ENCODE results near the gene LIPC. TPM values are rescaled to one million over a fixed set of nuclear protein-coding genes. Genes with fewer than 3 reads are reported as not detected.

LIPC gene
- total and polyA plus RNA-seq, 7 donors, result 0.36 to 3.0 (median 0.83) TPM; not detected in 2

DNA sequence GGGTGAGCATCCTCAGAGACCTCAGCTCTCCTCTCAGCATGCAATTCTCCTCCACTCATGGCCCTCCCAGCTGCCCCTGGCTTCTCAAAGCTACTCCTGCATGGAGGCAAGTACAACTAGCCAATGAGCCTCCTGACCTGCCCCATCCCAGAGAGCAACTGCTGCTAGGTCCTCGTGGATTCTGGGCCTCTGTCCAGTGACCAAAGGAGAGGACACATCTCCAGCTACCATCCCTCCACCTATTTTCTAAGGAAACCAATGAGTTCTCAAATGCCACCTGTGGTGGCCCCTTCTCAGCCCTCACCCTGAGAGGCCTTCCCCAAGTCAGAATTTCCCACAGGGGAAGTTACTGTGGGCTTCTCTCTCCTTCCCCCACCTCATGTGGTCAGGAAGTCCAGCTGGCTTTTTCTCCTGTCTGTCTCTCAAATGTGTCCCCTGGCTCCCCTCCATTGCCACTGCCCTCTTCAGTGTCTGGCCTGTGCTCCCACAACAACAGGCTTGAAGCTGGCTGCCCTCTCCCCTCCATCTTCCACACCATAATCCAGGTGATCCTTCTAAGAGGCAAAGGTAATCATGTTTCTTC, 43.0 kb downstream of the LIPC start:
- Histone ChIP-seq H3K9me3 (no peaks in the 10 kb centered on the region), H3K4me1 (peaks cover 0 to 16% (median 2%) of the 10 kb centered on the region in 4 donors), H3K27ac (peak overlapping the region in 1 of 4 donors; percentile 41), H3K4me3 (no peak overlapping the region), H3K27me3 (no peaks in the 10 kb centered on the region), H3K36me3 (no peaks in the 10 kb centered on the region)
- TF ChIP-seq, protein P1, sequence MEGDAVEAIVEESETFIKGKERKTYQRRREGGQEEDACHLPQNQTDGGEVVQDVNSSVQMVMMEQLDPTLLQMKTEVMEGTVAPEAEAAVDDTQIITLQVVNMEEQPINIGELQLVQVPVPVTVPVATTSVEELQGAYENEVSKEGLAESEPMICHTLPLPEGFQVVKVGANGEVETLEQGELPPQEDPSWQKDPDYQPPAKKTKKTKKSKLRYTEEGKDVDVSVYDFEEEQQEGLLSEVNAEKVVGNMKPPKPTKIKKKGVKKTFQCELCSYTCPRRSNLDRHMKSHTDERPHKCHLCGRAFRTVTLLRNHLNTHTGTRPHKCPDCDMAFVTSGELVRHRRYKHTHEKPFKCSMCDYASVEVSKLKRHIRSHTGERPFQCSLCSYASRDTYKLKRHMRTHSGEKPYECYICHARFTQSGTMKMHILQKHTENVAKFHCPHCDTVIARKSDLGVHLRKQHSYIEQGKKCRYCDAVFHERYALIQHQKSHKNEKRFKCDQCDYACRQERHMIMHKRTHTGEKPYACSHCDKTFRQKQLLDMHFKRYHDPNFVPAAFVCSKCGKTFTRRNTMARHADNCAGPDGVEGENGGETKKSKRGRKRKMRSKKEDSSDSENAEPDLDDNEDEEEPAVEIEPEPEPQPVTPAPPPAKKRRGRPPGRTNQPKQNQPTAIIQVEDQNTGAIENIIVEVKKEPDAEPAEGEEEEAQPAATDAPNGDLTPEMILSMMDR (IDR thresholded peaks at IDR 0.05), result no peak
- TF ChIP-seq POLR2AphosphoS5 (IDR thresholded peaks at IDR 0.05) (no peak), EP300 (IDR thresholded peaks at IDR 0.05) (no peak), POLR2A (IDR thresholded peaks at IDR 0.05) (no peak)
- 79 to 88% methylated on average over 1 of the region's 1 CpG for WGBS, 2 donors
- no peak for DNase-seq
- intact Hi-C loops (cut with DNase I), result no loop called here

DNA sequence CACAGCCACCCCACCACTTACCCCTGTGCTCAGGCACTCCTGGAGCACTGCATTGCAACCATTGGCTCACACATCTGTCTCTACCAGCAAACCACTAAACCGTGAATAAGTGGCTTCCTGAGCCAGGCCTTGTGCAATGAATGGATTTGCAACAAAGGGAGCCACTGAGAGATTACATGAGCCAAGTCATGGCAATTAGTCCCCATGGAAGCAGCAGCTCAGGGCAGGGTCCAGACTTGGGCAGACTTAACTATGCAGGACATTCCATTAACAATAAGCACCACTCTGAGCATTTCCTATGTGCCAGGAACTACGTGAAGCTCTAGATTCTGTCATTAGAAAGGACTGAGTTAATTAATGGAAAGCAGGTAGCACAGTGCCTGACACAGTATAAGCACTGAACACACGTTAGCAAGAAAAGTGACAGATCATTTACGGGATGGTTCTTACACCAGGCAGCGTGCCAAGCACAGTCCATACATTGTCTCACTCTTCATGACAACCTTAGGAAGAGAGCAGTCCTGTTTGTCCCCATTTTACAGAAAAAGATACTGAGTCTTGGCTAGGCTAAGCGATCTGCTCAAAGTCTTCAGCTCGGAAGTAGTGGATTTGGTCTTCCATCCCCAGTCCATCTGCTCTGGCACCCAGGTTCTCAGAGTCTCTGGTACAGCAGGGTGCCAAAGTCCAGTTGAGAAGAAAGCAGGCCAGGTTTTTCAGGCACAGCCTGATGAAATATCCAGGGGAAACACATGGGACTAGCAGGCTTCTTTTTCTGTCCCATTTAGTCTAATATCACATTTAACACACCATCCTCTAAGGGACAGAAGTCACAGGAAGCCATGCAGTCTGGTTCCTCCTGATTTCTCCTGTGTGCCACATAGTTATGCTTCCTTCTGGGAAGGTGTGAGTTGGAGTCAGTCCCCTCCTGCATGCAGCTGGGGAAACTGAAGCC, 44.1 kb downstream of the LIPC start:
- Histone ChIP-seq H3K27ac (peak overlapping the region in 1 of 4 donors; percentile 41), H3K4me3 (no peak overlapping the region), H3K27me3 (no peaks in the 10 kb centered on the region), H3K36me3 (no peaks in the 10 kb centered on the region), H3K9me3 (no peaks in the 10 kb centered on the region), H3K4me1 (peaks cover 0 to 11% (median 2%) of the 10 kb centered on the region in 4 donors)
- peak in 2 of 4 donors; percentile 54 for TF ChIP-seq POLR2AphosphoS5 (IDR thresholded peaks at IDR 0.05)
- TF ChIP-seq POLR2A (IDR thresholded peaks at IDR 0.05), result no peak
- 74 to 80% methylated on average over 7 of the region's 7 CpGs for WGBS, 2 donors
- DNase-seq, result no peak
- intact Hi-C loops (cut with DNase I), result no loop called here

DNA sequence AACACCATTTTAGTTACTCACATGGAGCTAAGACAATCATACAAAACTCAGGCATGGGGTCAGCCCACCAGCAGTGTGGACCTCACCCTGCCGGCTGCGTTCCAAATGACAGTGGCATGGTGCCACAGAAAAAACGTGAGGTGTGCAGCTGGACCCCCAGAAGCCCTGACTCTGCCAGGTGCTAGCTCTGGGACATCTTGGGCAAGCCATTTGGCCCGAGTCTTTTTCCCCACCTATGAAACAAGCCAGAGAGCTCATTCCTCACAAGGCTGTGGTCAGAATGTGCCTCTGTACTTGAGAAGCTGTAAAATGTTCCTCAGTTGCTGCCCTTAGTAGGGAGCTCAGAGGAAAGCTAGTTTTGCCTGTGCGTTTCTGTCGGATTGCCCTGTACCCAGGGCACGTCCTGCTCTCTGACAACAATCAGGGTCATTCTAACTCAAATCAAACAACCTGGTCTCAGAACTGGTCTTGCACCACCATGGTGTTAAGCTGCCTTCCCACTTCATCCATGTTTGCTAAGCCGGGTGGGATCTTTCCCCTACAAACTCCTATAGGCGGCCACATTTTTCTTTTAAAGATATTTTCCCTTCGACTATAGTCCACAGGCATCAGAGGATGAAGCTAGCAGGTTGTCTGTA, 44.9 kb downstream of the LIPC start:
- no peak for TF ChIP-seq POLR2AphosphoS5 (IDR thresholded peaks at IDR 0.05)
- TF ChIP-seq EP300 (IDR thresholded peaks at IDR 0.05), result no peak
- TF ChIP-seq, protein P1 (IDR thresholded peaks at IDR 0.05), result no peak
- TF ChIP-seq POLR2A (IDR thresholded peaks at IDR 0.05), result no peak
- 77 to 83% methylated on average over 10 of the region's 10 CpGs for WGBS, 2 donors
- H3K27ac ChIP-seq, result peak overlapping the region in 1 of 4 donors; percentile 2
- no peaks in the 10 kb centered on the region for H3K36me3 ChIP-seq
- intact Hi-C loops (cut with DNase I), result no loop called here
- no peaks in the 10 kb centered on the region for H3K27me3 ChIP-seq
- no peak overlapping the region for H3K4me3 ChIP-seq
- DNase-seq, result no peak
- no peaks in the 10 kb centered on the region for H3K9me3 ChIP-seq
- H3K4me1 ChIP-seq, result peaks cover 0 to 11% (median 2%) of the 10 kb centered on the region in 4 donors

DNA sequence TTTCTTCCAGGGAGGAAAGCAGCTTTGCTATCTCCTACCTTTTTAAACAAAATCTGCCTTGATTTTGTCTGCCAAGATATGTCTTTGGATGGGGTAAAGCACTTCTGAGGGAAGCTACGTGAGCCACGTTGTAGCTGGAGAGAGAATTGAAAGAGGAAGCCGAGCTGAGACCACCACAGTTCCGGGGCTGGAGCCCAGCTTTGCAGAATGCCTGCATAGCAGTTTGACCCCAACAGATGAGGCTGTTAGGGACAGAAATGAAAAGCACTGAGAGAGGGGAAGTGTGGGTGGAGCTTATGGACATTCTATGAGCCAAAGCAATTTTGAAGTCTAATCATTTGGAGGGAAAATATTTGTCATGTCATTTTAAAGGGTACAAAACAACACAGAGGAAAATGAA, 45.4 kb downstream of the LIPC start:
- WGBS, 2 donors, result 34 to 73% methylated on average over 4 of the region's 4 CpGs
- no peak for DNase-seq
- no peaks in the 10 kb centered on the region for H3K9me3 ChIP-seq
- H3K27me3 ChIP-seq, result no peaks in the 10 kb centered on the region
- peak overlapping the region in 2 of 4 donors; percentile 2 to 6 for H3K27ac ChIP-seq
- H3K36me3 ChIP-seq, result no peaks in the 10 kb centered on the region
- intact Hi-C loops (cut with DNase I), result no loop called here
- TF ChIP-seq, protein P1 (IDR thresholded peaks at IDR 0.05), result no peak
- TF ChIP-seq EP300 (IDR thresholded peaks at IDR 0.05), result no peak
- no peak for TF ChIP-seq POLR2A (IDR thresholded peaks at IDR 0.05)
- TF ChIP-seq POLR2AphosphoS5 (IDR thresholded peaks at IDR 0.05), result no peak
- peaks cover 0 to 11% (median 2%) of the 10 kb centered on the region in 4 donors for H3K4me1 ChIP-seq
- H3K4me3 ChIP-seq, result no peak overlapping the region

DNA sequence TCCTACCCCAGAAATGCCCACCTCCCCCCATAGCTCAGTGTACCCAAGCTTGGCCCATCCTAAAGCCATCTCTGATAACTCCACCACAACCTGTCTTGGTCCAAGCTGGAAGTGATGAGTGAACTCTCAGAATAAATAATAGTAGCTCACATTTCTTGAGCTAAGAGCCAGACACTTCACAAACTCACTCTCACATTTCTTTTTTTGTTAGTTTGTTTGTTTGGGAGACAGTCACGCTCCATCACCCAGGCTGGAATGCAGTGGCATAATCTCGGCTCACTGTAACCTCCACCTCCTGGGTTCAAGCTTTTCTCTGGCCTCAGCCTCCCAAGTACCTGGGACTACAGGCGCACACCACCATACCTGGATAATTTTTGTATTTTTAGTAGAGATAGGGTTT, 46.2 kb downstream of the LIPC start:
- WGBS, 2 donors, result 96 to 97% methylated on average over 3 of the region's 3 CpGs
- no peak overlapping the region for H3K27ac ChIP-seq
- no peak overlapping the region for H3K4me3 ChIP-seq
- peaks cover 0 to 7% (median 2%) of the 10 kb centered on the region in 4 donors for H3K4me1 ChIP-seq
- H3K27me3 ChIP-seq, result no peaks in the 10 kb centered on the region
- DNase-seq, result no peak
- intact Hi-C loops (cut with DNase I), result no loop called here
- TF ChIP-seq POLR2AphosphoS5 (IDR thresholded peaks at IDR 0.05) (no peak), POLR2A (IDR thresholded peaks at IDR 0.05) (no peak), EP300 (IDR thresholded peaks at IDR 0.05) (no peak)
- TF ChIP-seq, protein P1 (IDR thresholded peaks at IDR 0.05), result no peak
- no peaks in the 10 kb centered on the region for H3K9me3 ChIP-seq
- no peaks in the 10 kb centered on the region for H3K36me3 ChIP-seq

All from sigmoid colon (tissue), 7 donors.